Middle frontal gyrus (tissue), 1 donor: ENCODE measurements around the gene HEPN1.

Experiments used
- DNase-seq: peaks from one replicate; pipeline ENCODE4 v3.0.0-alpha.2; 2015; ENCODE audit warnings: low spot score; ENCODE audit errors: extremely low spot score

HEPN1 gene

GRCh38 chr11:124884869-124885479 is 34.1 kb upstream of the HEPN1 start:
- DNase-seq = no peak

- no peak for DNase-seq
Measured at GRCh38 chr11:124886476-124886875, 32.6 kb upstream of the HEPN1 start.

- DNase-seq = no peak
Measured at GRCh38 chr11:124886978-124887666, 31.9 kb upstream of the HEPN1 start.

- DNase-seq = no peak
Measured at GRCh38 chr11:124887667-124888013, 31.4 kb upstream of the HEPN1 start.

- DNase-seq = no peak
Measured at GRCh38 chr11:124889191-124890091, 29.6 kb upstream of the HEPN1 start.

DNA sequence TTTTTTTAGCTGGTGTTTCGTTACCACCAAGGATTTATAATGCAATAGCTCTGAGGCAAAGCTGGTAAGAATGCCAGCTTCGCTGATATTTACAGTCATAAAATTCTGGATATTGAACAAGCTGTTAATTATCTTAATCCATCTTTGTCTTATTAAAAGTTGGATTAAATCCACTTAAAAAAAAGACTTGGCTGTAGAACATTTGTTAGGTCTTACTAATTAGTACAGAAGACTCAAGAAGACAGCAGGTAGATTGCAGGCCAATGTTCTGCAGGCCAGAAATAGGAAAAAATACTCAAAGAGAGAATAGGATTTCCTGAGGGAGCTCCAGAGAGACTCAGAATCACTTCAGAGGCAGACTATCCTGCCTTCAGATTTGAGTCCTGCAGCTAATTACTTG is 28.9 kb upstream of the HEPN1 start:
- DNase-seq = no peak

GRCh38 chr11:124890683-124891372 is 28.2 kb upstream of the HEPN1 start:
- DNase-seq = no peak

GRCh38 chr11:124891373-124891861 is 27.6 kb upstream of the HEPN1 start:
- DNase-seq = no peak

DNA sequence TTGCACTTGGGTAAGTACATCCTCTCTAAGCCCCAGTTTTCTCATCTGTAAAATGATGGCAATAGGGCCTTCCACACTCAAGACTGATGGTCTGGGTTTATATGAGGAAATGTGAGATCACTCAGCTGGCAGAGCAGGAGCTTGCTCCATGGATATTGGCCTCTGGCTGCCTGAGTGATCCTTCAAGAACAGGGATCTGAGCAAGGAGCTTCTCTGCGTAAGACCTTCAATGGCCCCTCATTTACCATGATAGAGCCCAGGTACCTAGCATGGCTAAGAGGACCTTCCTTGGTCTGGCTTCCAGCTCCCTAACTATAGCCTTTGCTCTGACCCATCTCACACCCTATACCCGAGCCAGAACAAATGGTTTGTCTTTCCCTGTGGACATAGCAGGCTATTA is 26.9 kb upstream of the HEPN1 start:
- DNase-seq = no peak

DNA sequence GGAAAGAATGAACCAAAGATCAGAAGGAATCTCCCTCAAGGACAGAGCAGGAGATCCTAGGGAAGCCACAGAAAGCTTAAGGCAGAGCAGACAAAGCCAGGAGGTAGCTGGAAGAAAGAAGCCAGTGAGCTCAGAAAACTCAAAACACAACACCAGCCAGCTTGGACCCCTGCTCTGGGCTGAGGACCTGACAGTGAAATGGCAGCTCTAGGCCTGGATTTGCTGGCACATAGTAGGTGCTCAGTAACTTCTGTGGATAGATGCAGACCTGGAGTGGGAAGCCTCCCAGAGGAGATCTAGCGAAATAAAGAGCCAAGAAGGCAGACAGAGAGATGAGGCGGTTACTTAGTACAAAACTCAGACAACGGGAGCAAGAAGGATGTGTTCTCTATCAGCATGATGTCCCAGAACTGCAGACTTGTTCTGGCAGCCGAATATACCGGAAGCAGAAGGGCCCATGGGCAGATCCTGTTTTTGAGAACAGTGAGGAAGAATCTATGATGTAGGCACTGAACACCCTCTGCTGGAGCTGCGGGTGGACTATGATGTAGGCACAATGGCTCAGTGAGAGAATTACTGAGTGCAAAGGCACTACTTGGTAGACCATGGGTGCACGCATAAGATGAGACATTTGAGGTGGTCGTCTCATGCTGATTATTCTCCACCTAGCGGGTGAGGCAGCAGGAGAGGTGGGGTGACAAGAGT is 26.1 kb upstream of the HEPN1 start:
- DNase-seq = no peak

DNA sequence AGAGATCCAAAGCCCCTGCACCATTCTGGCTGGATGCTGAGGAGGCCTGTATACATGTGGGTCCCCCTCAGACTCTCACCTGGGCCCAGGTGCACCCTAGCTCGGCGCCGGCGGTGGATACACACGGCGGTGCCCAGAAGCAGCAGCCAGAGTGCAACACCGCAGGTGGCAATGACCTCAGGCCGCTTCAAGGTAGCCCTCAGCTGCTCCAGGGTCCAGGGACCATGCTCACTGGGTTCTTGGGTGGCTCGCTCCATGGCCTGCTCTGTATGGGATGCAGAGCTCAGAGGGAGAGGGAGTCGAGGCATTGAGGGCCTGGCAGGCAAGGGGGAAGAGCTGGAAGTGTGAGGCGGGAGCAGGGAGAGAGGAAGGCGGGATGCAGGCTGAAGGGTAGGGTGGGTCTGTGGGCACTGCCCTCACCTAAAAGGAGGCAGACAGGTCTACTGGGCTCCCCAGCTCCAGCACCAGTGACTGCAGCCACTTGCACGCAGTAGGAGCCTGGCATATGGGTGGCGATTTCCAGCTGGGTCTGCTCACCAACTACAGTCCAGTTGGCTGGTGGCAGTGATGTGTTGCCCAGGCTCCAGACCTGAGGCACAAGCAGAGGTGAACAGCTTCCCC is 25.2 kb upstream of the HEPN1 start:
- DNase-seq = no peak

GRCh38 chr11:124894606-124895430 is 24.2 kb upstream of the HEPN1 start:
- no peak for DNase-seq

GRCh38 chr11:124895471-124895971 is 23.5 kb upstream of the HEPN1 start:
- no peak for DNase-seq

GRCh38 chr11:124896071-124896750 is 22.8 kb upstream of the HEPN1 start:
- DNase-seq = no peak

GRCh38 chr11:124896821-124897391 is 22.1 kb upstream of the HEPN1 start:
- DNase-seq = no peak

- no peak for DNase-seq
Measured at GRCh38 chr11:124897674-124898262, 21.3 kb upstream of the HEPN1 start, which contains the start of gene ROBO4. TSS of gene ROBO4 (minus strand) at chr11:124897865. CDS start at chr11:124897795, 70 bp downstream.

GRCh38 chr11:124898263-124898680 is 20.8 kb upstream of the HEPN1 start:
- no peak for DNase-seq

DNA sequence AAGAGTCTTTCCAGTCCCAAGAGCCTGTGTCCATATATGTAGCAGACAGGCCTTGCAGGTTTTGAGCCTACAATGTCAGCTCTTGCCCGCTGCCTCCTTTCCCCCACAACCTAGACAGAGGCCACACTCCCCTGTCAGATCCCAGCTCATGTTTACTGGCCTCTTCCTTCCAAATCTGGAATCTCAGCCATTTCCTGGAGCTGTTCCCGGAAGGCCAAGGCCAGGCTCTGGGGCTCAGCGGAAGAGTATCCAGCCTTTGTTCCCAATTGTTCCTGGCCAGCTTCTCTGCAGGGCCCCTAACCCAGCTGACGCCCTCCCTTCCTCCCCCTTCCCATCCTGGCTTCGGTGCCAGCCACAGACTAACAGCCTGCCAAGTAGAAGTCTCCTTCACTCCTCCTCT is 20.3 kb upstream of the HEPN1 start:
- peak; percentile 36 for DNase-seq
